ENCODE measurements around the gene NRCAM.

DNA sequence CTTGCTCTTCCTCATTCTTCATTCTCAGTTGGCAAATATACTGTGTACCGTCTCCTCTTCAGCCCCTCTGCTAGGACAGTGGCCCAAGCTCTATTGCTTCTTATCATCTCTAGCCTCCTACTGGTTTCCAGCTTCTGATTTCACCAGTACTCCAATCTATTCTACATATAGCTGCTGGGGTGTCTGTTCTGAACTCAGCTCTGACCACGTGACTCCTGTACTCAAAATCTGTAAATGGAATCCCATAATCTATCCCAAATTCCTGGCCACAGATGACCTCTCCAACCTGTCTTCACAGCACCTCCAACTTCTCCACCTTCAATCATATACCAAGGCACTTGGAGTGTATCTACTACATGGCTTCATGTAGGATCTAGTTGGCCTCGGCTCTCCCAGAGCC, 152.9 kb downstream of the NRCAM start:
- TF ChIP-seq, protein P1, sequence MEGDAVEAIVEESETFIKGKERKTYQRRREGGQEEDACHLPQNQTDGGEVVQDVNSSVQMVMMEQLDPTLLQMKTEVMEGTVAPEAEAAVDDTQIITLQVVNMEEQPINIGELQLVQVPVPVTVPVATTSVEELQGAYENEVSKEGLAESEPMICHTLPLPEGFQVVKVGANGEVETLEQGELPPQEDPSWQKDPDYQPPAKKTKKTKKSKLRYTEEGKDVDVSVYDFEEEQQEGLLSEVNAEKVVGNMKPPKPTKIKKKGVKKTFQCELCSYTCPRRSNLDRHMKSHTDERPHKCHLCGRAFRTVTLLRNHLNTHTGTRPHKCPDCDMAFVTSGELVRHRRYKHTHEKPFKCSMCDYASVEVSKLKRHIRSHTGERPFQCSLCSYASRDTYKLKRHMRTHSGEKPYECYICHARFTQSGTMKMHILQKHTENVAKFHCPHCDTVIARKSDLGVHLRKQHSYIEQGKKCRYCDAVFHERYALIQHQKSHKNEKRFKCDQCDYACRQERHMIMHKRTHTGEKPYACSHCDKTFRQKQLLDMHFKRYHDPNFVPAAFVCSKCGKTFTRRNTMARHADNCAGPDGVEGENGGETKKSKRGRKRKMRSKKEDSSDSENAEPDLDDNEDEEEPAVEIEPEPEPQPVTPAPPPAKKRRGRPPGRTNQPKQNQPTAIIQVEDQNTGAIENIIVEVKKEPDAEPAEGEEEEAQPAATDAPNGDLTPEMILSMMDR (IDR thresholded peaks at IDR 0.05; ENCODE audit: low read length): no peak
- no peak for TF ChIP-seq EZH2 (optimal IDR thresholded peaks at IDR 0.05; ENCODE audit: low read depth, low read length)
- no peak for TF ChIP-seq EZH2phosphoT487 (IDR thresholded peaks at IDR 0.05; ENCODE audit: low read length)

Measured in MM.1S (cell line).